Measurements from ENCODE around the gene VAV3.
"Not testable (repeated sequence)": the region's sequence is repeated elsewhere in the genome, so short reads cannot be mapped to it uniquely, and the experiment has no call there.

VAV3 gene

DNA sequence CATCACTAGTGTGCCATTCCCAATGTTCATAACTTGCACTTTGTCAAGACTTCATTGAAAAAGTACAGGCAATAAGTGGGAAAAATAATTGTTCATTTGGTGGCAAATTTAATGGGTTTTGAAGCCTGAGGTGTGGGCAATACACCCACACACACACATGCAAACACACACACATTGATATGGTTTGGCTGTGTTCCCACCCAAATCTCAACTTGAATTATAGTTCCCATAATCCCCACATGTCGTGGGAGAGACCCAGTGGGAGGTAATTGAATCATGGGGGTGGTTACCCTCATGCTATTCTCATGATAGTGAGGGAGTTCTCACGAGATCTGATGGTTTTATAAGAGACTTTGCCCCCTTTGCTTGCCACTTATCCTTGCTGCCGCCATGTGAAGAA, 39.9 kb upstream of the VAV3 start:
- not testable (repeated sequence) for H3K23ac ChIP-seq (ENCODE audit: low read length in 2 of 2); H3K9me3 ChIP-seq (ENCODE audit: control insufficient read depth, low read length); H2BK120ac ChIP-seq (ENCODE audit: low read depth, low read length); H3K27me3 ChIP-seq (ENCODE audit: control insufficient read depth in 1 of 2, insufficient read depth in 1 of 2, low read length in 2 of 2); H3K4me1 ChIP-seq (ENCODE audit: control insufficient read depth, insufficient read depth, low read depth, low read length); H2BK12ac ChIP-seq (ENCODE audit: low read length in 2 of 2); H2BK5ac ChIP-seq (ENCODE audit: low read depth, low read length, poor library complexity, severe bottlenecking); H3K4me3 ChIP-seq (ENCODE audit: insufficient read depth in 1 of 2, low read depth in 1 of 2, low read length in 2 of 2); H4K8ac ChIP-seq (ENCODE audit: low read length); H3K79me1 ChIP-seq (replicated peaks; ENCODE audit: low read length, poor library complexity, severe bottlenecking); H3K4me2 ChIP-seq (ENCODE audit: low read length, poor library complexity, severe bottlenecking); H3K14ac ChIP-seq (ENCODE audit: low read length in 2 of 2); H3K27ac ChIP-seq (ENCODE audit: low read length, poor library complexity, severe bottlenecking); H3K36me3 ChIP-seq (ENCODE audit: control insufficient read depth in 1 of 2, insufficient read depth in 2 of 2, low read depth in 1 of 2, low read length in 2 of 2); H3K18ac ChIP-seq (ENCODE audit: low read depth in 1 of 2, low read length in 2 of 2); H3K4ac ChIP-seq (ENCODE audit: low read depth in 1 of 2, low read length in 2 of 2); H2AK5ac ChIP-seq (ENCODE audit: low read length, severe bottlenecking); H4K91ac ChIP-seq (ENCODE audit: low read length); H2AFZ ChIP-seq (ENCODE audit: low read depth, low read length); H2BK15ac ChIP-seq (ENCODE audit: low read depth, poor library complexity, severe bottlenecking); DNase-seq; H3K9ac ChIP-seq (ENCODE audit: low read length)
- 91% methylated on average over 3 of the region's 3 CpGs for whole genome bisulfite sequencing

DNA sequence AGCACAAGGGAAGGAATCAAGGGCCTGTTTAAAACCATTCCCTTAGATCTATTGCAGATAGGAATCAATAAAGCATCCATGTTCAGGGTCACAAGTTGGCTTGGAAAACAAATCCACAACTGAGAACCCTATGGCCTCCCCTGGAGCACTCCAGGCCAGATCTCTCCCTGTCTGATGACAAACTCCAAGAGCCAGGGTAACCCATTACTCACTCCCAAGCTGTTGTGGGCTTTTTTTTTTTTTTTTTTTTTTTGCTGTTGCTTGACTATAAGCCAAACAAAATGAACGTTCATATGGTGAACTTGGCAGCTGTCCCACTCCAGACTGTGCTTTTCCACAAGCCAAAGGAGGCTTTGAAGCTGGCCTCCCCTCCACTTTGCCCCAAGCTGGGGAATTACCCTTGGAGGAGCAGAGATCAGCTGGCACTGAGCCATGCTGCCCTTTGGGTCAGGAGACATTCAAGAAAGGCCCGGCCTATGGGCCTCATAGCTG, 35.7 kb upstream of the VAV3 start:
- H3K4me1 ChIP-seq (ENCODE audit: control insufficient read depth, insufficient read depth, low read depth, low read length) = peaks cover 3% of the 10 kb centered on the region
- H2BK5ac ChIP-seq (ENCODE audit: low read depth, low read length, poor library complexity, severe bottlenecking) = no peak overlapping the region
- DNase-seq = peak; percentile 78
- no peak overlapping the region for H3K18ac ChIP-seq (ENCODE audit: low read depth in 1 of 2, low read length in 2 of 2)
- H3K4me2 ChIP-seq (ENCODE audit: low read length, poor library complexity, severe bottlenecking) = no peak overlapping the region
- no peak overlapping the region for H3K27ac ChIP-seq (ENCODE audit: low read length, poor library complexity, severe bottlenecking)
- no peak overlapping the region for H3K4me3 ChIP-seq (ENCODE audit: insufficient read depth in 1 of 2, low read depth in 1 of 2, low read length in 2 of 2)
- no peaks in the 10 kb centered on the region for H3K79me1 ChIP-seq (replicated peaks; ENCODE audit: low read length, poor library complexity, severe bottlenecking)
- no peak overlapping the region for H3K14ac ChIP-seq (ENCODE audit: low read length in 2 of 2)
- 12% methylated on average over 1 of the region's 2 CpGs for WGBS
- H2BK12ac ChIP-seq (ENCODE audit: low read length in 2 of 2) = peak overlapping the region in 1 of 2 experiments; percentile 32
- H4K8ac ChIP-seq (ENCODE audit: low read length) = no peak overlapping the region
- no peak overlapping the region for H2AK5ac ChIP-seq (ENCODE audit: low read length, severe bottlenecking)
- no peak overlapping the region for H2BK120ac ChIP-seq (ENCODE audit: low read depth, low read length)
- H3K27me3 ChIP-seq (ENCODE audit: control insufficient read depth in 1 of 2, insufficient read depth in 1 of 2, low read length in 2 of 2) = no peaks in the 10 kb centered on the region
- no peak overlapping the region for H2AFZ ChIP-seq (ENCODE audit: low read depth, low read length)
- no peaks in the 10 kb centered on the region for H3K9me3 ChIP-seq (ENCODE audit: control insufficient read depth, low read length)
- no peak overlapping the region for H3K4ac ChIP-seq (ENCODE audit: low read depth in 1 of 2, low read length in 2 of 2)
- H3K36me3 ChIP-seq (ENCODE audit: control insufficient read depth in 1 of 2, insufficient read depth in 2 of 2, low read depth in 1 of 2, low read length in 2 of 2) = no peaks in the 10 kb centered on the region
- H2BK15ac ChIP-seq (ENCODE audit: low read depth, poor library complexity, severe bottlenecking) = no peak overlapping the region
- H4K91ac ChIP-seq (ENCODE audit: low read length) = no peak overlapping the region
- no peak overlapping the region for H3K9ac ChIP-seq (ENCODE audit: low read length)
- H3K23ac ChIP-seq (ENCODE audit: low read length in 2 of 2) = no peak overlapping the region

DNA sequence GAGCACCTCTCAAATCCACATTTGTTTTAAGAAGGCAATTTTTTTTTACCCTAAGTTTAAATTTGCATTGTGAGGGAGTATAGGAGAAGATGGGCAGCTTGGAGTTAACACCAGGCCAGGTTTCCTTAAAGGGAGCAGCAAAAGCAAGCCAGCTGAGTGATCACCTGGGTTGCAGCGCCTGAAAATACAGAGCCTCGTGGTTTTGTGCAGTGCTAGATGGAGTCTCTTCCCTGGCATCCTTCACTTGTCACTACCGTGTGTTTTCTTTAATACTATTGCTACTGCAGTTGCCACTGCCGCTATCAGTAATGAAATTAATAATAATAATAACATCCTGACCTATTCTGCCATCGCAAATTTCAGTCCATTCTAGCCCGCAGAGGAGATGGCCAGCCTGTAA, 35.2 kb upstream of the VAV3 start:
- Histone ChIP-seq H3K14ac (ENCODE audit: low read length in 2 of 2) (no peak overlapping the region), H3K27ac (ENCODE audit: low read length, poor library complexity, severe bottlenecking) (no peak overlapping the region), H3K4me1 (ENCODE audit: control insufficient read depth, insufficient read depth, low read depth, low read length) (peaks cover 3% of the 10 kb centered on the region), H3K9ac (ENCODE audit: low read length) (no peak overlapping the region), H4K91ac (ENCODE audit: low read length) (no peak overlapping the region), H3K36me3 (ENCODE audit: control insufficient read depth in 1 of 2, insufficient read depth in 2 of 2, low read depth in 1 of 2, low read length in 2 of 2) (no peaks in the 10 kb centered on the region), H3K27me3 (ENCODE audit: control insufficient read depth in 1 of 2, insufficient read depth in 1 of 2, low read length in 2 of 2) (no peaks in the 10 kb centered on the region), H2BK120ac (ENCODE audit: low read depth, low read length) (no peak overlapping the region), H3K79me1 (replicated peaks; ENCODE audit: low read length, poor library complexity, severe bottlenecking) (no peaks in the 10 kb centered on the region), H3K9me3 (ENCODE audit: control insufficient read depth, low read length) (no peaks in the 10 kb centered on the region), H2BK12ac (ENCODE audit: low read length in 2 of 2) (peak overlapping the region in 1 of 2 experiments; percentile 32), H3K4me3 (ENCODE audit: insufficient read depth in 1 of 2, low read depth in 1 of 2, low read length in 2 of 2) (no peak overlapping the region), H2AFZ (ENCODE audit: low read depth, low read length) (no peak overlapping the region), H3K4me2 (ENCODE audit: low read length, poor library complexity, severe bottlenecking) (no peak overlapping the region), H2AK5ac (ENCODE audit: low read length, severe bottlenecking) (no peak overlapping the region), H3K4ac (ENCODE audit: low read depth in 1 of 2, low read length in 2 of 2) (no peak overlapping the region), H3K23ac (ENCODE audit: low read length in 2 of 2) (no peak overlapping the region), H3K18ac (ENCODE audit: low read depth in 1 of 2, low read length in 2 of 2) (no peak overlapping the region), H4K8ac (ENCODE audit: low read length) (no peak overlapping the region), H2BK15ac (ENCODE audit: low read depth, poor library complexity, severe bottlenecking) (no peak overlapping the region), H2BK5ac (ENCODE audit: low read depth, low read length, poor library complexity, severe bottlenecking) (no peak overlapping the region)
- DNase-seq = no peak
- WGBS = 91% methylated on average over 5 of the region's 6 CpGs

DNA sequence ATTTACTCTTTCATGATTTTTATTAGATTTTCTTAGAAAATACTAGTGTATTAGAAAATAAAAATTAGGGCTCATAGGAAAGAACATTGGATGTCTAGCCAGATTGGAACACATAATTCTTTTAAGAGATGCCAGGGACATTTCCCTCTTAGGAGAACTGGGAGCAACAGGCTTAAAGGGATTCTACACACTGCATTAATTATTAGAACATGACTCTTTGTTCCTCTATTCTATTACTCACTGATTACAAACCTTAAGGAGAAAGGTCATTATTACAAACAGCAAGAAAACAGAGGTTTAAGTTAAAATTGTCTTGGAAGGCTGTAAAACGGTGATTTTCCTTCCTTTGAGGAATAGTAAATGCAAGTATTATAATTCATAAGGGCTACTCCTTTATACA, 32.9 kb upstream of the VAV3 start:
- no peak for DNase-seq
- no CpG with 5 or more reads among the region's 1 CpG for WGBS
- no peak overlapping the region for H2AK5ac ChIP-seq (ENCODE audit: low read length, severe bottlenecking)

More for the DNA sequence above, 32.9 kb upstream of the VAV3 start:
- Histone ChIP-seq H2BK120ac (ENCODE audit: low read depth, low read length) (no peak overlapping the region), H3K4me2 (ENCODE audit: low read length, poor library complexity, severe bottlenecking) (no peak overlapping the region), H3K36me3 (ENCODE audit: control insufficient read depth in 1 of 2, insufficient read depth in 2 of 2, low read depth in 1 of 2, low read length in 2 of 2) (no peaks in the 10 kb centered on the region), H3K4me1 (ENCODE audit: control insufficient read depth, insufficient read depth, low read depth, low read length) (peaks cover 3% of the 10 kb centered on the region), H3K9ac (ENCODE audit: low read length) (no peak overlapping the region), H2AFZ (ENCODE audit: low read depth, low read length) (no peak overlapping the region), H3K27ac (ENCODE audit: low read length, poor library complexity, severe bottlenecking) (no peak overlapping the region), H2BK5ac (ENCODE audit: low read depth, low read length, poor library complexity, severe bottlenecking) (no peak overlapping the region), H3K4ac (ENCODE audit: low read depth in 1 of 2, low read length in 2 of 2) (no peak overlapping the region), H2BK15ac (ENCODE audit: low read depth, poor library complexity, severe bottlenecking) (no peak overlapping the region), H3K23ac (ENCODE audit: low read length in 2 of 2) (no peak overlapping the region), H3K18ac (ENCODE audit: low read depth in 1 of 2, low read length in 2 of 2) (no peak overlapping the region), H2BK12ac (ENCODE audit: low read length in 2 of 2) (no peak overlapping the region), H4K8ac (ENCODE audit: low read length) (no peak overlapping the region), H3K4me3 (ENCODE audit: insufficient read depth in 1 of 2, low read depth in 1 of 2, low read length in 2 of 2) (no peak overlapping the region), H3K14ac (ENCODE audit: low read length in 2 of 2) (no peak overlapping the region), H3K9me3 (ENCODE audit: control insufficient read depth, low read length) (no peaks in the 10 kb centered on the region), H4K91ac (ENCODE audit: low read length) (no peak overlapping the region), H3K27me3 (ENCODE audit: control insufficient read depth in 1 of 2, insufficient read depth in 1 of 2, low read length in 2 of 2) (no peaks in the 10 kb centered on the region), H3K79me1 (replicated peaks; ENCODE audit: low read length, poor library complexity, severe bottlenecking) (no peaks in the 10 kb centered on the region)

Data from mesenchymal stem cell (in vitro differentiated cells and primary cell).